HFFc6 (cell line): ENCODE data around the gene RTN4RL1. TPM values are rescaled to one million over a fixed set of nuclear protein-coding genes. Genes with fewer than 3 reads are reported as not detected.

Source experiments
- DNase-seq: peaks from one replicate; pipeline ENCODE4 v3.0.0-alpha.2; 2018
- H3K27ac Mint-ChIP-seq: 2 replicates; pipeline ENCODE4 v1.8.0; 2020; ENCODE audit warnings: mild to moderate bottlenecking, mixed read lengths
- H3K27me3 Mint-ChIP-seq: 2 replicates; pipeline ENCODE4 v1.8.0; 2021; ENCODE audit warnings: mild to moderate bottlenecking, moderate library complexity, mixed read lengths; ENCODE audit not compliant: insufficient read depth
- H3K36me3 Mint-ChIP-seq: 2 replicates; pipeline ENCODE4 v1.8.0; 2021; ENCODE audit warnings: low read depth, mixed read lengths
- H3K4me1 Mint-ChIP-seq: 2 replicates; pipeline ENCODE4 v1.8.0; 2020; ENCODE audit warnings: low read depth, mixed read lengths
- H3K4me3 Mint-ChIP-seq: 2 replicates; pipeline ENCODE4 v1.8.0; 2020; ENCODE audit warnings: mild to moderate bottlenecking, moderate library complexity, mixed read lengths
- H3K9me3 Mint-ChIP-seq: 2 replicates; pipeline ENCODE4 v1.8.0; 2020; ENCODE audit warnings: mild to moderate bottlenecking, mixed read lengths
- CTCF ChIP-seq: fragments of 200-600 bp; sonication (generic); IDR thresholded peaks from 2 replicates; pipeline ENCODE4 v1.5.0; 2021; ENCODE audit warnings: antibody characterized with exemption, mild to moderate bottlenecking
- total RNA-seq, 6 experiments: library from RNA; stranded (reverse); fragmentation: NEBNext Ultra II Directional; extraction: Animal tissue kit (Norgen Biotek cat#: 25700); gene quantifications; 2 replicates in 1 of 6; 3 replicates in 5 of 6; pipeline ENCODE4 v1.2.3, GENCODE V29; 2021

RTN4RL1 gene
- total RNA-seq, 6 experiments from 2014 or later, result 0.33 to 0.60 (median 0.39) TPM

- peaks cover 20% of the 10 kb centered on the region for H3K27me3 Mint-ChIP-seq
- peak overlapping the region; percentile 71 for H3K4me3 Mint-ChIP-seq
- no peak for DNase-seq
- H3K9me3 Mint-ChIP-seq, result no peaks in the 10 kb centered on the region
- H3K27ac Mint-ChIP-seq, result peak overlapping the region; percentile 75
- peaks cover 13% of the 10 kb centered on the region; the same call in 1 of the 2 replicates for H3K36me3 Mint-ChIP-seq
- no peak for TF ChIP-seq CTCF
- peaks cover 44% of the 10 kb centered on the region for H3K4me1 Mint-ChIP-seq
Observed at GRCh38 chr17:2057760-2058585, 32.8 kb upstream of the RTN4RL1 start.

GRCh38 chr17:2057175-2057759 lies 32.1 kb upstream of the RTN4RL1 start:
- DNase-seq, result no peak
- Mint-ChIP-seq H3K27ac (peak overlapping the region; percentile 75; the same call in 1 of the 2 replicates), H3K9me3 (no peaks in the 10 kb centered on the region), H3K36me3 (peaks cover 13% of the 10 kb centered on the region; the same call in 1 of the 2 replicates), H3K27me3 (peaks cover 13% of the 10 kb centered on the region), H3K4me3 (no peak overlapping the region), H3K4me1 (peaks cover 38% of the 10 kb centered on the region)
- no peak for TF ChIP-seq CTCF

GRCh38 chr17:2056206-2057174 lies 31.4 kb upstream of the RTN4RL1 start:
- Mint-ChIP-seq H3K9me3 (no peaks in the 10 kb centered on the region), H3K27ac (peak overlapping the region; percentile 75), H3K4me3 (peak overlapping the region; percentile 86), H3K36me3 (peaks cover 13% of the 10 kb centered on the region; the same call in 1 of the 2 replicates), H3K4me1 (peaks cover 30% of the 10 kb centered on the region), H3K27me3 (peaks cover 6% of the 10 kb centered on the region)
- peak; percentile 56 for DNase-seq
- no peak; the same call in 1 of the 2 replicates for TF ChIP-seq CTCF

- Mint-ChIP-seq H3K9me3 (no peaks in the 10 kb centered on the region), H3K36me3 (peaks cover 9% of the 10 kb centered on the region; the same call in 1 of the 2 replicates), H3K4me1 (peaks cover 20% of the 10 kb centered on the region), H3K27ac (peak overlapping the region; percentile 75), H3K4me3 (peak overlapping the region; percentile 86), H3K27me3 (peaks cover 4% of the 10 kb centered on the region; the same call in 1 of the 2 replicates)
- no peak for TF ChIP-seq CTCF
- DNase-seq, result no peak
Observed at GRCh38 chr17:2055292-2056205, 30.4 kb upstream of the RTN4RL1 start.
